ENCODE measurements around the gene MAP2K2. TPM values are rescaled to one million over a fixed set of nuclear protein-coding genes. Genes with fewer than 3 reads are reported as not detected.

The MAP2K2 gene
- total RNA-seq, 1 experiment from 2014 or later, result 151 TPM

- H3K27ac ChIP-seq (ENCODE audit: low read length), result peak overlapping the region; percentile 79
- intact Hi-C loops (cut with micrococcal nuclease; ENCODE audit: unreplicated experiment), result no loop called here
- ChIA-PET CTCF (no interaction called here), POLR2A (no interaction called here)
- in situ Hi-C loops (cut with HindIII; ENCODE audit: low pct_unique_long_range_greater_than_20kb, low sequenced_read_pairs), result no loop called here
- peaks cover 37% of the 10 kb centered on the region for H3K4me1 ChIP-seq (ENCODE audit: control insufficient read depth, insufficient read depth, low read length)
- TF ChIP-seq SIN3A (IDR thresholded peaks at IDR 0.05; ENCODE audit: borderline replicate concordance, insufficient read depth, low read depth, low read length) (0 out of 2 replicates have a peak, but pooled peaks have one; percentile 10), CTCF (IDR thresholded peaks at IDR 0.05) (no peak)
- ATAC-seq (no peak), DNase-seq (ENCODE audit: low read depth, low spot score) (no peak)
- H3K4me3 ChIP-seq (ENCODE audit: low read depth in 2 of 2, low read length in 2 of 2), result peak overlapping the region; percentile 24 to 61
- H3K27me3 ChIP-seq (ENCODE audit: control insufficient read depth, insufficient read depth, low read length), result no peaks in the 10 kb centered on the region
- no peaks in the 10 kb centered on the region for H3K9me3 ChIP-seq (ENCODE audit: control insufficient read depth, insufficient read depth, low read depth, low read length)
- H3K36me3 ChIP-seq (ENCODE audit: control insufficient read depth, insufficient read depth, low read length), result no peaks in the 10 kb centered on the region; the same call in 1 of the 2 replicates
- BruUV-seq (replicated peaks), result no TSS peak
These were observed 63.2 kb downstream of the MAP2K2 start for GRCh38 chr19:4060621-4061177.

- H3K27ac ChIP-seq (ENCODE audit: low read length), result peak overlapping the region; percentile 79
- no peak for TF ChIP-seq POLR2AphosphoS5 (IDR thresholded peaks at IDR 0.05; ENCODE audit: low read depth, low read length)
- TF ChIP-seq SIN3A (IDR thresholded peaks at IDR 0.05; ENCODE audit: borderline replicate concordance, insufficient read depth, low read depth, low read length), result no peak
- no peak for TF ChIP-seq CTCF (IDR thresholded peaks at IDR 0.05)
- no peak for TF ChIP-seq TCF7L2 (IDR thresholded peaks at IDR 0.05; ENCODE audit: low read depth, low read length)
- no peak for TF ChIP-seq REST (IDR thresholded peaks at IDR 0.05; ENCODE audit: insufficient read depth in 1 of 2, low read depth in 2 of 2, low read length in 1 of 2)
- CTCF ChIA-PET, result no interaction called here
- no peak for DNase-seq (ENCODE audit: low read depth, low spot score)
- POLR2A ChIA-PET, result no interaction called here
- H3K4me3 ChIP-seq (ENCODE audit: low read depth in 2 of 2, low read length in 2 of 2), result peak overlapping the region; percentile 7 to 61; a peak in 2 of 4 replicates
- ATAC-seq, result peak; percentile 41
- H3K4me1 ChIP-seq (ENCODE audit: control insufficient read depth, insufficient read depth, low read length), result peaks cover 37% of the 10 kb centered on the region
- intact Hi-C loops (cut with micrococcal nuclease; ENCODE audit: unreplicated experiment) (no loop called here), in situ Hi-C loops (cut with HindIII; ENCODE audit: low pct_unique_long_range_greater_than_20kb, low sequenced_read_pairs) (no loop called here)
- BruUV-seq (replicated peaks), result no TSS peak
- no peaks in the 10 kb centered on the region; the same call in 1 of the 2 replicates for H3K36me3 ChIP-seq (ENCODE audit: control insufficient read depth, insufficient read depth, low read length)
- H3K9me3 ChIP-seq (ENCODE audit: control insufficient read depth, insufficient read depth, low read depth, low read length), result no peaks in the 10 kb centered on the region
- no peaks in the 10 kb centered on the region for H3K27me3 ChIP-seq (ENCODE audit: control insufficient read depth, insufficient read depth, low read length)
These were observed 63.9 kb downstream of the MAP2K2 start for GRCh38 chr19:4059891-4060620.
